B cell (primary cell): ENCODE data around the gene RPL13. TPM values are rescaled to one million over a fixed set of nuclear protein-coding genes. Genes with fewer than 3 reads are reported as not detected.
"Not testable (repeated sequence)": the region's sequence is repeated elsewhere in the genome, so short reads cannot be mapped to it uniquely, and the experiment has no call there.

ENCODE experiments used
- ATAC-seq: fragments of 200-7000 bp; cut with Tn5 transposase; one replicate; pipeline ENCODE4 v1.10.0; 2021; ENCODE audit warnings: low read depth, mild to moderate bottlenecking, moderate number of reproducible peaks, moderate library complexity
- CTCF ChIA-PET: fragments of 350-600 bp; sonication (Branson Sonifier 250); formaldehyde crosslinking; loops from one replicate; lab custom pipeline; 2021; ENCODE audit warnings: antibody characterized with exemption, inconsistent platforms; lab: Charles Lee
- POLR2A ChIA-PET: fragments of 350-600 bp; sonication (Branson Sonifier 250); formaldehyde crosslinking; loops from one replicate; lab custom pipeline; 2021; ENCODE audit warnings: antibody characterized with exemption; lab: Charles Lee
- DNase-seq: peaks from one replicate; pipeline ENCODE4 v3.0.0; 2013
- H2AFZ ChIP-seq: 2 replicates; pipeline ENCODE4 v1.6.1; 2012; ENCODE audit warnings: mild to moderate bottlenecking, low read depth, low read length; ENCODE audit not compliant: insufficient read depth, poor library complexity, severe bottlenecking
- H3K27ac ChIP-seq, 2 donors: 1 replicate in 1 of 2; 2 replicates in 1 of 2; pipeline ENCODE4 v1.5.1; 2012 to 2013; ENCODE audit warnings: low read length in 2 of 2, mild to moderate bottlenecking in 2 of 2, moderate library complexity in 1 of 2
- H3K27me3 ChIP-seq, 4 experiments: fragments of 200-600 bp in 1 of 4; sonication (generic) in 1 of 4; replicated peaks in 1 of 4; 1 replicate in 2 of 4; 2 replicates in 2 of 4; pipeline versions ENCODE4 v1.6.1 to v1.7.0; 2013 to 2016; ENCODE audit warnings: low read length in 3 of 4, mild to moderate bottlenecking in 2 of 4, mixed read lengths in 1 of 4, moderate library complexity in 1 of 4; ENCODE audit not compliant: insufficient read depth in 4 of 4, control insufficient read depth in 3 of 4; ENCODE audit errors: control extremely low read depth in 1 of 4
- H3K36me3 ChIP-seq, 2 experiments: replicated peaks in 1 of 2; 1 replicate in 1 of 2; 2 replicates in 1 of 2; pipeline versions ENCODE4 v1.6.1 to v1.7.1; 2013; ENCODE audit warnings: low read length in 1 of 2; ENCODE audit not compliant: insufficient read depth in 2 of 2, control insufficient read depth in 1 of 2; ENCODE audit errors: control extremely low read depth in 1 of 2, extremely low read depth in 1 of 2
- H3K4me1 ChIP-seq, 2 donors: fragments of 200-600 bp in 1 of 2; sonication (generic) in 1 of 2; 1 replicate in 1 of 2; 2 replicates in 1 of 2; pipeline versions ENCODE4 v1.5.1 to v1.6.1; 2013 to 2017; ENCODE audit warnings: low read length in 2 of 2; ENCODE audit not compliant: control insufficient read depth in 2 of 2, insufficient read depth in 2 of 2
- H3K4me2 ChIP-seq: replicated peaks from 2 replicates; pipeline ENCODE3; 2012; ENCODE audit warnings: mild to moderate bottlenecking, low read depth, low read length; ENCODE audit not compliant: poor library complexity, severe bottlenecking
- H3K4me3 ChIP-seq, 5 experiments: fragments of 200-600 bp in 1 of 5; sonication (generic) in 1 of 5; 1 replicate in 3 of 5; 2 replicates in 2 of 5; pipeline versions ENCODE4 v1.5.1 to v1.7.0; 2011 to 2016; ENCODE audit warnings: low read length in 4 of 5, mild to moderate bottlenecking in 4 of 5, low read depth in 2 of 5, control low read depth in 1 of 5, moderate library complexity in 1 of 5; ENCODE audit not compliant: insufficient read depth in 1 of 5; ENCODE audit errors: control extremely low read depth in 1 of 5, extremely low read depth in 1 of 5
- H3K79me2 ChIP-seq: fragments of 200-600 bp; sonication (generic); one replicate; pipeline ENCODE4 v1.6.0; 2016; ENCODE audit warnings: low read length; ENCODE audit not compliant: control insufficient read depth, insufficient read depth
- H3K9ac ChIP-seq: fragments of 200-600 bp; sonication (generic); 2 replicates; pipeline ENCODE4 v1.6.1; 2017; ENCODE audit warnings: mild to moderate bottlenecking, low read length, moderate library complexity
- H3K9me3 ChIP-seq, 3 donors: one replicate each; pipeline versions ENCODE4 v1.6.1 to v1.7.1; 2013; ENCODE audit warnings: low read length in 2 of 3; ENCODE audit not compliant: control insufficient read depth in 2 of 3, insufficient read depth in 1 of 3; ENCODE audit errors: control extremely low read depth in 1 of 3
- H4K20me1 ChIP-seq: 2 replicates; pipeline ENCODE4 v1.6.0; 2012; ENCODE audit warnings: mild to moderate bottlenecking, low read length; ENCODE audit not compliant: insufficient read depth, control insufficient read depth, poor library complexity, severe bottlenecking
- H3K27ac Mint-ChIP-seq: one replicate; pipeline ENCODE4 v1.8.0; 2021; ENCODE audit warnings: mixed read lengths
- H3K27me3 Mint-ChIP-seq: one replicate; pipeline ENCODE4 v1.8.0; 2021; ENCODE audit warnings: mixed read lengths
- H3K4me1 Mint-ChIP-seq: one replicate; pipeline ENCODE4 v1.8.0; 2021; ENCODE audit warnings: mixed read lengths
- H3K4me3 Mint-ChIP-seq: one replicate; pipeline ENCODE4 v1.8.0; 2021; ENCODE audit warnings: mixed read lengths
- H3K9me3 Mint-ChIP-seq: one replicate; pipeline ENCODE4 v1.8.0; 2022; ENCODE audit warnings: mixed read lengths; ENCODE audit not compliant: insufficient read depth
- CTCF ChIP-seq: fragments of 200-600 bp; IDR thresholded peaks from one replicate; pipeline ENCODE4 v1.8.0; 2022; ENCODE audit warnings: antibody characterized with exemption, mild to moderate bottlenecking
- EZH2 ChIP-seq: IDR thresholded peaks from 2 replicates; pipeline ENCODE4 v1.6.1; 2012; ENCODE audit warnings: borderline replicate concordance, low read depth, mild to moderate bottlenecking, moderate library complexity, low read length; ENCODE audit not compliant: insufficient read depth, poor library complexity, severe bottlenecking
- WGBS: methylation state at CpG from one replicate; pipeline ENCODE4 v1.1.5; 2013; ENCODE audit warnings: missing lambda C conversion rate; ENCODE audit not compliant: insufficient coverage; 5-methylcytosine and 5-hydroxymethylcytosine counted together
- intact Hi-C: fragments of 100-400 bp; cut with micrococcal nuclease; formaldehyde crosslinking; loops from one replicate; pipeline ENCODE4 v1.10.0; 2022
- polyA plus RNA-seq: library from polyadenylated mRNA; depleted of rRNA; stranded (reverse); fragments of >200 nt; gene quantifications from 2 replicates; pipeline ENCODE4 v1.2.3, GENCODE V29; 2012
- total RNA-seq, 2 donors: library from RNA; stranded (reverse); fragments of 120-200 nt in 1 of 2; gene quantifications; 1 replicate in 1 of 2; 2 replicates in 1 of 2; pipeline versions ENCODE4 v1.2.3 to v1.2.4, GENCODE V29; 2013 to 2022

The RPL13 gene
- total and polyA plus RNA-seq, 2 donors (not counting 1 experiment from before 2014, with no cell fraction given): 3,184 to 11,676 TPM

DNA sequence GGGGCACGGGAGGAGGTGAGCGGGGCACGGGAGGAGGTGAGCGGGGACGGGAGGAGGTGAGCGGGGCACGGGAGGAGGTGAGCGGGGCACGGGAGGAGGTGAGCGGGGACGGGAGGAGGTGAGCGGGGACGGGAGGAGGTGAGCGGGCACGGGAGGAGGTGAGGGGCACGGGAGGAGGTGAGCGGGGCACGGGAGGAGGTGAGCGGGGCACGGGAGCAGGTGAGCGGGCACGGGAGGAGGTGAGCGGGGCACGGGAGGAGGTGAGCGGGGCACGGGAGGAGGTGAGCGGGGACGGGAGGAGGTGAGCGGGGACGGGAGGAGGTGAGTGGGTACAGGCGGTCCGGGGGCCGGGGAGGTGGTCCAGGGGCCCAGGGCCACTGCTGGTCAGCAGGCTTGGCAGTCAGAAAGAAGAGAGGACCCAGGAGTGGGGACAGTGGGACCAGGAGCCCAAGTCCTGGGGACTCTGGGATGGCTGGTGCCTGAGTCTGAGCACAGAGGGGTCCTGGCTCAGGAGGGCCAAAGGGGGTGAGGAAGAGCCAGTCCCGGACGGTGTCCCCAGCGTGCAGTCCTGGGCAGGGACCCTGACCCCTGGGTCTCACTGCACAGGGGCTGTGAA lies 10.6 kb downstream of the RPL13 start:
- WGBS: 96% methylated on average over 31 of the region's 36 CpGs
- H3K36me3 ChIP-seq, H3K27ac ChIP-seq, intact Hi-C loops, H3K9me3 ChIP-seq, ATAC-seq, H3K9me3 Mint-ChIP-seq, DNase-seq, H3K79me2 ChIP-seq, H3K9ac ChIP-seq, CTCF ChIA-PET, POLR2A ChIA-PET, H3K4me2 ChIP-seq, H4K20me1 ChIP-seq, H2AFZ ChIP-seq, H3K4me3 Mint-ChIP-seq, H3K27ac Mint-ChIP-seq, H3K4me3 ChIP-seq: not testable (repeated sequence)
- Mint-ChIP-seq H3K4me1 (peaks cover 20% of the 10 kb centered on the region), H3K27me3 (peaks cover 14% of the 10 kb centered on the region)
- Histone ChIP-seq H3K4me1 (peaks cover 29 to 32% of the 10 kb centered on the region in 2 donors), H3K27me3 (peaks cover 0 to 25% (median 5%) of the 10 kb centered on the region in 4 experiments)

GRCh38 chr16:89571636-89572035 lies 11.2 kb downstream of the RPL13 start:
- peaks cover 4% of the 10 kb centered on the region for H4K20me1 ChIP-seq
- no peak overlapping the region for H3K27ac ChIP-seq
- H3K9me3 ChIP-seq: no peaks in the 10 kb centered on the region
- no peak for ATAC-seq
- peaks cover 29 to 30% of the 10 kb centered on the region in 2 donors for H3K4me1 ChIP-seq
- TF ChIP-seq CTCF (no peak), EZH2 (no peak)
- H2AFZ ChIP-seq: no peak overlapping the region
- no peak overlapping the region for H3K27ac Mint-ChIP-seq
- POLR2A ChIA-PET: no interaction called here
- peaks cover 14% of the 10 kb centered on the region for H3K27me3 Mint-ChIP-seq
- DNase-seq: no peak
- no peaks in the 10 kb centered on the region for H3K79me2 ChIP-seq
- H3K4me3 ChIP-seq: no peak overlapping the region
- H3K36me3 ChIP-seq: no peaks in the 10 kb centered on the region
- H3K4me2 ChIP-seq: peak overlapping the region; percentile 42
- H3K27me3 ChIP-seq: peaks cover 0 to 26% (median 5%) of the 10 kb centered on the region in 4 experiments
- intact Hi-C loops: no loop called here
- CTCF ChIA-PET: interaction anchor here (1.4 kb wide), 1 partner anchor 289 kb away, joined by 5 read pairs; no protein-coding TSS in a partner anchor
- peak overlapping the region; percentile 32 for H3K4me3 Mint-ChIP-seq
- H3K9ac ChIP-seq: no peak overlapping the region
- peaks cover 16% of the 10 kb centered on the region for H3K4me1 Mint-ChIP-seq
- no peaks in the 10 kb centered on the region for H3K9me3 Mint-ChIP-seq
- WGBS: 86% methylated on average over 18 of the region's 18 CpGs
